ENCODE data around the gene CNOT11. TPM values are rescaled to one million over a fixed set of nuclear protein-coding genes. Genes with fewer than 3 reads are reported as not detected.

Gene CNOT11
- total and polyA plus RNA-seq, 2 of the 13 experiments (the other 11 are each of a cell fraction or from before 2014, with no cell fraction given): 114 to 209 TPM

DNA sequence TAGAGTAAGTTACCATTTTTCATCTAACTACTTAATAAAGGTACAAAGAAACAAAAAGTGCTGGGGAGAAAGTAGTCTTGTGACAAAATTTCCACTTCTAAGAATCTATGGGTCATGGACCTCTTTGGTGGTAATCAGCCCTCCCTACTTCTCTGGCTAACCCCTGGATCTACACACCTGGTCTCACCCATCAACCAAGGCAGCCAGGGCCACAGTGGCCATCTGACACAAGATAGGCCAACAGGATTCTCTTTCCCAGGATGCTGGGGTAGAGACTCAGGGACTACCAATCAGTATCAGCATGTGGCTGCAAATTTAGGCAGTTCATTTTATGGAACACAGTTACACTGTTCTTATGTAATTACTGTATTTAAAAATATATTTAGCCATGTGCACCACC, 38.0 kb downstream of the CNOT11 start:
- Histone ChIP-seq H3K4me3 (replicated peaks in 1 of 3; ENCODE audit: insufficient read depth in 1 of 3, low read depth in 2 of 3, low read length in 3 of 3) (no peak overlapping the region), H3K36me3 (replicated peaks in 1 of 2; ENCODE audit: control insufficient read depth in 1 of 2, insufficient read depth in 2 of 2, low read length in 2 of 2) (peaks cover 27 to 70% of the 10 kb centered on the region in 2 experiments), H3K27me3 (ENCODE audit: control insufficient read depth in 1 of 2, insufficient read depth in 2 of 2, low read length in 2 of 2) (no peaks in the 10 kb centered on the region), H4K20me1 (ENCODE audit: insufficient read depth, low read length) (peaks cover 10% of the 10 kb centered on the region), H3K9me3 (ENCODE audit: low read length) (no peaks in the 10 kb centered on the region), H3K4me1 (ENCODE audit: insufficient read depth, low read length) (peaks cover 29% of the 10 kb centered on the region), H3K4me2 (ENCODE audit: low read depth, low read length) (no peak overlapping the region), H3K27ac (ENCODE audit: extremely low read length, insufficient read depth, low read length) (no peak overlapping the region), H3K9ac (ENCODE audit: insufficient read depth, low read depth, low read length) (no peak overlapping the region), H2AFZ (ENCODE audit: low read length) (no peak overlapping the region), H3K79me2 (ENCODE audit: insufficient read depth, low read length) (peaks cover 38% of the 10 kb centered on the region)
- DNase-seq (ENCODE audit: low spot score): no peak
- intact Hi-C loops (cut with micrococcal nuclease; ENCODE audit: unreplicated experiment) (no loop called here), in situ Hi-C loops (cut with HindIII; ENCODE audit: extremely low pct_ligation_motif_present, low pct_unique_long_range_greater_than_20kb) (no loop called here)
- no peak for ATAC-seq
- no peak for FAIRE-seq
- ChIA-PET CTCF (ENCODE audit: low intra/inter-chr PET ratio, low total read pairs) (no interaction called here), POLR2A (interaction anchor here (1.2 kb wide), 1 partner anchor 9 kb away, joined by 3 read pairs; no protein-coding TSS in a partner anchor)
- TF ChIP-seq MXD4 (CRISPR knock-in tag; IDR thresholded peaks at IDR 0.05): no peak
- TF ChIP-seq MTF2 (CRISPR knock-in tag; IDR thresholded peaks at IDR 0.05; ENCODE audit: borderline replicate concordance): no peak
- TF ChIP-seq, protein P1, sequence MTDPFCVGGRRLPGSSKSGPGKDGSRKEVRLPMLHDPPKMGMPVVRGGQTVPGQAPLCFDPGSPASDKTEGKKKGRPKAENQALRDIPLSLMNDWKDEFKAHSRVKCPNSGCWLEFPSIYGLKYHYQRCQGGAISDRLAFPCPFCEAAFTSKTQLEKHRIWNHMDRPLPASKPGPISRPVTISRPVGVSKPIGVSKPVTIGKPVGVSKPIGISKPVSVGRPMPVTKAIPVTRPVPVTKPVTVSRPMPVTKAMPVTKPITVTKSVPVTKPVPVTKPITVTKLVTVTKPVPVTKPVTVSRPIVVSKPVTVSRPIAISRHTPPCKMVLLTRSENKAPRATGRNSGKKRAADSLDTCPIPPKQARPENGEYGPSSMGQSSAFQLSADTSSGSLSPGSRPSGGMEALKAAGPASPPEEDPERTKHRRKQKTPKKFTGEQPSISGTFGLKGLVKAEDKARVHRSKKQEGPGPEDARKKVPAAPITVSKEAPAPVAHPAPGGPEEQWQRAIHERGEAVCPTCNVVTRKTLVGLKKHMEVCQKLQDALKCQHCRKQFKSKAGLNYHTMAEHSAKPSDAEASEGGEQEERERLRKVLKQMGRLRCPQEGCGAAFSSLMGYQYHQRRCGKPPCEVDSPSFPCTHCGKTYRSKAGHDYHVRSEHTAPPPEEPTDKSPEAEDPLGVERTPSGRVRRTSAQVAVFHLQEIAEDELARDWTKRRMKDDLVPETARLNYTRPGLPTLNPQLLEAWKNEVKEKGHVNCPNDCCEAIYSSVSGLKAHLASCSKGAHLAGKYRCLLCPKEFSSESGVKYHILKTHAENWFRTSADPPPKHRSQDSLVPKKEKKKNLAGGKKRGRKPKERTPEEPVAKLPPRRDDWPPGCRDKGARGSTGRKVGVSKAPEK (CRISPR knock-in tag; IDR thresholded peaks at IDR 0.05; ENCODE audit: borderline replicate concordance): no peak
- no peak for TF ChIP-seq ZFAT (CRISPR knock-in tag; conservative IDR thresholded peaks at IDR 0.05)
- TF ChIP-seq STAT5B (CRISPR knock-in tag; IDR thresholded peaks at IDR 0.05): no peak
- no peak for TF ChIP-seq HMGXB3 (CRISPR knock-in tag; IDR thresholded peaks at IDR 0.05; ENCODE audit: borderline replicate concordance)
- TF ChIP-seq ZNF292 (CRISPR knock-in tag; IDR thresholded peaks at IDR 0.05; ENCODE audit: borderline replicate concordance, low read depth): no peak
- TF ChIP-seq ELF3 (CRISPR knock-in tag; IDR thresholded peaks at IDR 0.05): no peak
- no peak for TF ChIP-seq ZNF788 (CRISPR knock-in tag; IDR thresholded peaks at IDR 0.05; ENCODE audit: borderline replicate concordance)
- no peak for TF ChIP-seq GATAD1 (CRISPR knock-in tag; IDR thresholded peaks at IDR 0.05)
- no peak for TF ChIP-seq ZNF605 (CRISPR knock-in tag; IDR thresholded peaks at IDR 0.05)
- no peak for TF ChIP-seq PHF5A (CRISPR knock-in tag; IDR thresholded peaks at IDR 0.05; ENCODE audit: low read depth, unreplicated experiment)
- TF ChIP-seq MIER3 (CRISPR knock-in tag; IDR thresholded peaks at IDR 0.05; ENCODE audit: borderline replicate concordance): no peak
- TF ChIP-seq ZNF768 (CRISPR knock-in tag; IDR thresholded peaks at IDR 0.05): no peak
- TF ChIP-seq TCF12 (IDR thresholded peaks at IDR 0.05): no peak
- no peak for TF ChIP-seq TCF12 (CRISPR knock-in tag; IDR thresholded peaks at IDR 0.05)
- BruUV-seq (replicated peaks): no TSS peak

Data from HepG2 (cell line).